B cell (primary cell): ENCODE data around the gene CENPP.

Experiments
- CTCF ChIP-seq: fragments of 200-600 bp; IDR thresholded peaks from one replicate; pipeline ENCODE4 v1.8.0; 2022; ENCODE audit warnings: antibody characterized with exemption, mild to moderate bottlenecking
- EZH2 ChIP-seq: IDR thresholded peaks from 2 replicates; pipeline ENCODE4 v1.6.1; 2012; ENCODE audit warnings: borderline replicate concordance, low read depth, mild to moderate bottlenecking, moderate library complexity, low read length; ENCODE audit not compliant: insufficient read depth, poor library complexity, severe bottlenecking

GRCh38 chr9:92595930-92596329 is 270.2 kb downstream of the CENPP start:
- TF ChIP-seq CTCF: no peak
- no peak for TF ChIP-seq EZH2
